H9 (cell line): ENCODE measurements around the gene LGALS3. TPM values are rescaled to one million over a fixed set of nuclear protein-coding genes. Genes with fewer than 3 reads are reported as not detected.

Source experiments
- DNase-seq: peaks from one replicate; pipeline ENCODE4 v3.0.0-alpha.2; 2017
- H2AFZ ChIP-seq: one replicate; pipeline ENCODE4 v1.6.1; 2013; ENCODE audit warnings: mild to moderate bottlenecking, low read length, control low read depth, moderate library complexity
- H2AK5ac ChIP-seq: 2 replicates; pipeline ENCODE4 v1.6.1; 2013; ENCODE audit warnings: low read length, control low read depth, mixed read lengths; ENCODE audit not compliant: insufficient read length
- H2BK120ac ChIP-seq: one replicate; pipeline ENCODE4 v1.6.1; 2013; ENCODE audit warnings: low read depth, mild to moderate bottlenecking, low read length, control low read depth, inconsistent platforms; ENCODE audit not compliant: poor library complexity, severe bottlenecking
- H2BK12ac ChIP-seq: 2 replicates; pipeline ENCODE4 v1.6.1; 2013; ENCODE audit warnings: low read length, control low read depth, mixed read lengths, low read depth; ENCODE audit not compliant: insufficient read length
- H2BK15ac ChIP-seq: 2 replicates; pipeline ENCODE4 v1.6.1; 2013; ENCODE audit warnings: low read depth, low read length, control low read depth
- H2BK20ac ChIP-seq: one replicate; pipeline ENCODE4 v1.6.1; 2013; ENCODE audit warnings: low read depth, mild to moderate bottlenecking, low read length, control low read depth, inconsistent platforms; ENCODE audit not compliant: poor library complexity, severe bottlenecking
- H2BK5ac ChIP-seq: 2 replicates; pipeline ENCODE4 v1.6.1; 2013; ENCODE audit warnings: low read length, control low read depth, mixed read lengths; ENCODE audit not compliant: insufficient read length
- H3K14ac ChIP-seq: 2 replicates; pipeline ENCODE4 v1.6.1; 2013; ENCODE audit warnings: low read length, control low read depth; ENCODE audit not compliant: insufficient read depth
- H3K18ac ChIP-seq: 2 replicates; pipeline ENCODE4 v1.6.1; 2013; ENCODE audit warnings: low read depth, mild to moderate bottlenecking, mixed read lengths, low read length, control low read depth; ENCODE audit not compliant: insufficient read length
- H3K23ac ChIP-seq: 2 replicates; pipeline ENCODE4 v1.6.1; 2013; ENCODE audit warnings: low read length, control low read depth, mixed read lengths, low read depth; ENCODE audit not compliant: insufficient read length
- H3K23me2 ChIP-seq: 2 replicates; pipeline ENCODE4 v1.6.1; 2013; ENCODE audit warnings: low read depth, mild to moderate bottlenecking, mixed read lengths, low read length, control low read depth; ENCODE audit not compliant: insufficient read length, poor library complexity, severe bottlenecking
- H3K27ac ChIP-seq: 2 replicates; pipeline ENCODE4 v1.5.1; 2013; ENCODE audit warnings: low read length, control low read depth, mixed read lengths, low read depth; ENCODE audit not compliant: insufficient read length
- H3K27me3 ChIP-seq: 2 replicates; pipeline ENCODE4 v1.6.1; 2013; ENCODE audit warnings: low read length, control low read depth, inconsistent platforms; ENCODE audit not compliant: insufficient read depth
- H3K4ac ChIP-seq: 2 replicates; pipeline ENCODE4 v1.6.1; 2013; ENCODE audit warnings: low read depth, mild to moderate bottlenecking, control low read depth, inconsistent platforms, low read length, moderate library complexity
- H3K4me1 ChIP-seq: 2 replicates; pipeline ENCODE4 v1.6.1; 2013; ENCODE audit warnings: low read length, control low read depth, inconsistent platforms; ENCODE audit not compliant: insufficient read depth
- H3K4me2 ChIP-seq: 2 replicates; pipeline ENCODE4 v1.6.1; 2013; ENCODE audit warnings: low read length, control low read depth, mixed read lengths; ENCODE audit not compliant: insufficient read length, insufficient read depth
- H3K56ac ChIP-seq: 2 replicates; pipeline ENCODE4 v1.6.1; 2013; ENCODE audit warnings: low read depth, mild to moderate bottlenecking, mixed read lengths, low read length, control low read depth; ENCODE audit not compliant: insufficient read length
- H3K79me1 ChIP-seq: 2 replicates; pipeline ENCODE4 v1.6.1; 2013; ENCODE audit warnings: low read depth, mild to moderate bottlenecking, moderate library complexity, low read length, control low read depth, inconsistent platforms; ENCODE audit not compliant: insufficient read depth, poor library complexity, severe bottlenecking
- H3K79me2 ChIP-seq: 2 replicates; pipeline ENCODE4 v1.6.1; 2013; ENCODE audit warnings: low read length, control low read depth, inconsistent platforms; ENCODE audit not compliant: insufficient read depth
- H3K9ac ChIP-seq: 2 replicates; pipeline ENCODE4 v1.6.1; 2013; ENCODE audit warnings: low read length, control low read depth, mixed read lengths; ENCODE audit not compliant: insufficient read length; ENCODE audit errors: extremely low read depth
- H3K9me3 ChIP-seq: one replicate; pipeline ENCODE4 v1.6.1; 2013; ENCODE audit warnings: low read depth, low read length, inconsistent platforms; ENCODE audit not compliant: control insufficient read depth
- H3T11ph ChIP-seq: one replicate; pipeline ENCODE4 v1.6.1; 2013; ENCODE audit warnings: mild to moderate bottlenecking, low read length, control low read depth, inconsistent platforms
- H4K20me1 ChIP-seq: one replicate; pipeline ENCODE4 v1.6.1; 2013; ENCODE audit not compliant: control insufficient read depth, insufficient read length, insufficient read depth
- H4K5ac ChIP-seq: 2 replicates; pipeline ENCODE4 v1.6.1; 2013; ENCODE audit warnings: low read depth, mild to moderate bottlenecking, mixed read lengths, low read length, control low read depth; ENCODE audit not compliant: insufficient read length
- H4K8ac ChIP-seq: replicated peaks from 2 replicates; pipeline ENCODE4 v1.6.1; 2013; ENCODE audit warnings: low read length, control low read depth, mixed read lengths, low read depth; ENCODE audit not compliant: insufficient read length
- H4K91ac ChIP-seq: 2 replicates; pipeline ENCODE4 v1.6.1; 2013; ENCODE audit warnings: low read depth, mild to moderate bottlenecking, moderate library complexity, mixed read lengths, low read length, control low read depth; ENCODE audit not compliant: insufficient read length
- H3K27ac Mint-ChIP-seq, 3 experiments: 2 replicates in 2 of 3; 3 replicates in 1 of 3; pipeline ENCODE4 v1.8.0; 2020 to 2021; ENCODE audit warnings: mixed read lengths in 3 of 3, mild to moderate bottlenecking in 1 of 3, moderate library complexity in 1 of 3
- H3K27me3 Mint-ChIP-seq: 2 replicates; pipeline ENCODE4 v1.8.0; 2021; ENCODE audit warnings: low read depth, mild to moderate bottlenecking, moderate library complexity, mixed read lengths
- H3K36me3 Mint-ChIP-seq, 3 experiments: 2 replicates in 2 of 3; 3 replicates in 1 of 3; pipeline ENCODE4 v1.8.0; 2020 to 2021; ENCODE audit warnings: low read depth in 3 of 3, mixed read lengths in 3 of 3; ENCODE audit not compliant: insufficient read depth in 1 of 3
- H3K4me1 Mint-ChIP-seq, 2 experiments: 2 replicates each; pipeline ENCODE4 v1.8.0; 2020; ENCODE audit warnings: mixed read lengths in 2 of 2
- H3K4me3 Mint-ChIP-seq, 2 experiments: 2 replicates in 1 of 2; 3 replicates in 1 of 2; pipeline ENCODE4 v1.8.0; 2020 to 2021; ENCODE audit warnings: mild to moderate bottlenecking in 2 of 2, mixed read lengths in 2 of 2, moderate library complexity in 1 of 2
- H3K9me3 Mint-ChIP-seq, 2 experiments: 2 replicates in 1 of 2; 3 replicates in 1 of 2; pipeline ENCODE4 v1.8.0; 2020; ENCODE audit warnings: mild to moderate bottlenecking in 2 of 2, mixed read lengths in 2 of 2, moderate library complexity in 1 of 2
- CTCF ChIP-seq: fragments of 200-600 bp; sonication (generic); conservative IDR thresholded peaks from 3 replicates; pipeline ENCODE4 v1.8.0; 2021; ENCODE audit warnings: antibody characterized with exemption, mild to moderate bottlenecking
- WGBS: extraction: QIAGEN DNeasy Blood & Tissue Kit; methylation state at CpG from one replicate; pipeline ENCODE4 v1.1.7; 2013; ENCODE audit warnings: missing lambda C conversion rate, low lambda C conversion rate, mixed read lengths; ENCODE audit not compliant: insufficient read length; ENCODE audit errors: extremely low coverage; 5-methylcytosine and 5-hydroxymethylcytosine counted together
- total RNA-seq: library from RNA; stranded (reverse); gene quantifications from 2 replicates; pipeline ENCODE4 v1.2.1, GENCODE V29; 2021

Gene LGALS3
- total RNA-seq, 1 experiment from 2014 or later = 4.0 TPM

- H2BK15ac ChIP-seq = no peak overlapping the region
- no peak overlapping the region for H3K9ac ChIP-seq
- H3K9me3 ChIP-seq = no peaks in the 10 kb centered on the region
- H2BK12ac ChIP-seq = peak overlapping the region; percentile 63
- no peaks in the 10 kb centered on the region for H3K79me2 ChIP-seq
- Mint-ChIP-seq H3K36me3 (peaks cover 0 to 5% (median 0%) of the 10 kb centered on the region in 3 experiments; a peak in 2 of 7 replicates), H3K4me3 (peak overlapping the region; percentile 3 to 44; a peak in 4 of 5 replicates), H3K4me1 (peaks cover 38 to 44% of the 10 kb centered on the region in 2 experiments), H3K27me3 (peaks cover 6% of the 10 kb centered on the region), H3K9me3 (no peaks in the 10 kb centered on the region), H3K27ac (peak overlapping the region; percentile 76 to 96 (median 89))
- no peak overlapping the region for H3K56ac ChIP-seq
- no peak overlapping the region for H3T11ph ChIP-seq
- no peak overlapping the region for H2AK5ac ChIP-seq
- H4K5ac ChIP-seq = no peak overlapping the region
- peaks cover 14% of the 10 kb centered on the region; the same call in 1 of the 2 replicates for H3K4me1 ChIP-seq
- H3K27ac ChIP-seq = peak overlapping the region; percentile 71
- no peak overlapping the region for H2BK5ac ChIP-seq
- H3K18ac ChIP-seq = peak overlapping the region; percentile 70
- H3K4me2 ChIP-seq = peak overlapping the region; percentile 16
- H3K79me1 ChIP-seq = no peaks in the 10 kb centered on the region
- H4K20me1 ChIP-seq = no peaks in the 10 kb centered on the region
- H3K23me2 ChIP-seq = no peaks in the 10 kb centered on the region
- H2BK120ac ChIP-seq = no peak overlapping the region
- WGBS = no CpG with 5 or more reads among the region's 13 CpGs
- no peak overlapping the region for H4K8ac ChIP-seq
- no peak overlapping the region for H2BK20ac ChIP-seq
- TF ChIP-seq CTCF = no peak
- no peak overlapping the region for H3K23ac ChIP-seq
- H3K27me3 ChIP-seq = no peaks in the 10 kb centered on the region
- H3K4ac ChIP-seq = no peak overlapping the region
- H4K91ac ChIP-seq = no peak overlapping the region
- DNase-seq = peak; percentile 89
- H2AFZ ChIP-seq = peak overlapping the region; percentile 96
- peak overlapping the region; percentile 45; the same call in 1 of the 2 replicates for H3K14ac ChIP-seq
Measured at GRCh38 chr14:55103005-55103640, 25.9 kb upstream of the LGALS3 start.
